GM12801 (cell line): ENCODE data around the gene RCSD1.

Source experiments
- CTCF ChIP-seq: IDR thresholded peaks from one replicate; pipeline ENCODE4 v1.5.1; 2011; ENCODE audit warnings: control low read depth; ENCODE audit not compliant: insufficient read length; ENCODE audit errors: extremely low read depth

The RCSD1 gene

GRCh38 chr1:167698313-167698712, 68.3 kb downstream of the RCSD1 start:
- no peak for TF ChIP-seq CTCF

- TF ChIP-seq CTCF = no peak
These were observed 71.5 kb downstream of the RCSD1 start for GRCh38 chr1:167701510-167701909.

GRCh38 chr1:167703557-167703956, 73.5 kb downstream of the RCSD1 start:
- no peak for TF ChIP-seq CTCF

GRCh38 chr1:167704715-167705114, 74.7 kb downstream of the RCSD1 start:
- no peak for TF ChIP-seq CTCF

GRCh38 chr1:167705250-167705649, 75.2 kb downstream of the RCSD1 start:
- TF ChIP-seq CTCF = no peak

- no peak for TF ChIP-seq CTCF
These were observed 76.3 kb downstream of the RCSD1 start for GRCh38 chr1:167706363-167706762.

GRCh38 chr1:167706931-167707877, 77.2 kb downstream of the RCSD1 start:
- no peak for TF ChIP-seq CTCF
